CD4-positive, alpha-beta T cell treated with Interleukin-21 for 1 hour (primary cell): ENCODE data around the gene MIA2.
"Not testable (repeated sequence)": the region's sequence is repeated elsewhere in the genome, so short reads cannot be mapped to it uniquely, and the experiment has no call there.

Experiments used
- DNase-seq: peaks from one replicate; pipeline ENCODE4 v3.0.0-alpha.2; 2020

The MIA2 gene

GRCh38 chr14:39276005-39276404, 42.3 kb downstream of the MIA2 start:
- no peak for DNase-seq

GRCh38 chr14:39276579-39277114, 42.9 kb downstream of the MIA2 start:
- no peak for DNase-seq

- DNase-seq = no peak
Observed at GRCh38 chr14:39279515-39279914, 45.8 kb downstream of the MIA2 start.

- DNase-seq = not testable (repeated sequence)
Observed at GRCh38 chr14:39280678-39281077, 47.0 kb downstream of the MIA2 start.

GRCh38 chr14:39289523-39289922, 55.8 kb downstream of the MIA2 start:
- DNase-seq = no peak

- no peak for DNase-seq
Observed at GRCh38 chr14:39291701-39292100, 58.0 kb downstream of the MIA2 start.

- DNase-seq = no peak
Observed at GRCh38 chr14:39293629-39294028, 59.9 kb downstream of the MIA2 start.

GRCh38 chr14:39300389-39300788, 66.7 kb downstream of the MIA2 start:
- not testable (repeated sequence) for DNase-seq

- no peak for DNase-seq
Observed at GRCh38 chr14:39302124-39302810, 68.6 kb downstream of the MIA2 start.

GRCh38 chr14:39303115-39303514, 69.4 kb downstream of the MIA2 start:
- DNase-seq = no peak

GRCh38 chr14:39307815-39308214, 74.1 kb downstream of the MIA2 start:
- DNase-seq = no peak

GRCh38 chr14:39310051-39310450, 76.3 kb downstream of the MIA2 start:
- DNase-seq = no peak

GRCh38 chr14:39315859-39316444, 82.2 kb downstream of the MIA2 start:
- DNase-seq = no peak

GRCh38 chr14:39316830-39317553, 83.3 kb downstream of the MIA2 start:
- no peak for DNase-seq

- no peak for DNase-seq
Observed at GRCh38 chr14:39318574-39318973, 84.9 kb downstream of the MIA2 start.

GRCh38 chr14:39319381-39319780, 85.7 kb downstream of the MIA2 start:
- DNase-seq = no peak

GRCh38 chr14:39320318-39320717, 86.6 kb downstream of the MIA2 start:
- DNase-seq = no peak

- DNase-seq = no peak
Observed at GRCh38 chr14:39322807-39323206, 89.1 kb downstream of the MIA2 start.

GRCh38 chr14:39324097-39324496, 90.4 kb downstream of the MIA2 start:
- DNase-seq = no peak

GRCh38 chr14:39339003-39339402, 105.3 kb downstream of the MIA2 start:
- no peak for DNase-seq

- not testable (repeated sequence) for DNase-seq
Observed at GRCh38 chr14:39341126-39341525, 107.4 kb downstream of the MIA2 start.

- DNase-seq = no peak
Observed at GRCh38 chr14:39342768-39343167, 109.1 kb downstream of the MIA2 start.

- DNase-seq = no peak
Observed at GRCh38 chr14:39343614-39344013, 109.9 kb downstream of the MIA2 start.

- no peak for DNase-seq
Observed at GRCh38 chr14:39350866-39351265, 117.2 kb downstream of the MIA2 start.
